Measurements from ENCODE around the gene CBFA2T2.
"Not testable (repeated sequence)": the region's sequence is repeated elsewhere in the genome, so short reads cannot be mapped to it uniquely, and the experiment has no call there.

CBFA2T2 gene

DNA sequence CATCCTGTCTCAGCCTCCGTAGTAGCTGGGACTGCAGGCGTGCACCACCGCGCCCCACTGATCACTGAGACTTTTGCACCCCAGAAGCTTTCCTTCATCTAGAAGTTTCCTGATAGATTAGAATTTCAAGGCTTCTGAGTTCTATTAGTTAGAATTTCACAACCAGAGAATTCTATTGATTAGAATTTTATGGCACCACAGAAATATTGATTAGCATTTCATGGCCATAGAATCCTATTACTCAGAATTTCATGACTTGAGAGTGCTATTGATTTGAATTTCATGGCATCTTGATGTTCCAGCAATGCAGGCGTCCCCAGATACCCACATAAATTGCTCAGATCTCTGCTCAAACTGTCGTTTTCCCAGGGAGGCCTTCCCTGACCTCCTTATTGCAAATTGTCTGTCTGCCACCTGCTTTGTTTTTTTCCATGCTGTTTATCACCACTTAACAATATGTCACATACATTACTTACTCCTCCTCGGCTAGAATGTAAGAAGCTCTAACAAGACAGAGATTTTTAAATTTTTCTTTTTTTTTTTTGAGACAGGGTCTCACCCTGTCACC is 16.9 kb upstream of the CBFA2T2 start:
- DNase-seq = no peak

DNA sequence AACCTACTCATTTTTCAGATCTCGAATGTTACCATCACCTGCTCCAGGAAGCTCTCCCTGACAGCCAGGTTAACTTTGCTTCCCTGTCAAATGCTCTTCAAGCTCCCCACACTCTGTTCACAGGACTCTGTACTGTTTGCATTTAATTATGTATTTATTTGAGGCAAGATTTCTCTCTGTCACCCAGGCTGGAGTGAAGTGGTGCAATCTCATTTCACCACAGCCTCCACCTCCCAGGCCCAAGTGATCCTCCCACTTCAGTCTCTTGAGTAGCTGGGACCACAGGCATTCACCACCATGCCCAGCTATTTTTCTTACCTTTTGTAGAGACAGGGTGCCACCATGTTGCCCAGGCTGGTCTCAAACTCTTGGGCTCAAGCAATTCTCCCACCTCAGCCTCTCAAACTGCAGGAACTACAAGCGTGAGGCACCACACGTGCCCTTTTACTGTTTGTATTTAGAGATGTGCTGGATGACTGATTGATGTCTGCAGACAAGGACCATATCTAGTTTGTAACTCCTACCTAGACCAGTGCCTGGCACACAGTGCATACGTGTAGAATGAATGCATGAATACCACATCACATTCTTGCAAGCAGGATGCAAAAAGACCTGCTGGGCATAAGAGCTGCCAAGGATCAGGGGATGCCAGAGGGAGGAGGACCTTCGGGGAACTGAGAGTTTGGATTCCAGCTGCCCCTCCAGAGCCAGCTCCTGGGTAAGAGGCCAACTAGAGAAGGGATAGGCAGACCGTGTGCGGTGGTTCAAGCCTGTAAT is 15.6 kb upstream of the CBFA2T2 start:
- no peak for DNase-seq

DNA sequence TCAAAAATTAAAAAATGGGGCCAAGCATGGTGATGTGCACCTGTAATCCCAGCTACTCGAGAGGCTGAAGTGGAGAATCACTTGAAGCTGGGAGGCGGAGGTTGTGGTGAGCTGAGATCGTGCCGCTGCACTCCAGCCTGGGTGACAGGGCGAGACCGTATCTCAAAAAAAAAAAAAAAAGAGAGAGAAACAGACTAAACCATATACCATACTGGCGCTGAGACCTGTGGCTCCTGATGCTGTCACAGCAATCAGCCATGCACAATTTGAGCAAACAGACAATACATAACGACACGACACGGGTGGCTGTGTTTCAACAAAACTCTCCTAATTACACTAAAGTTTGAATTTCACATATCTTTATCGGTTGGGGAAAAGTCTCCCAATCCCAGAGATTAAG is 14.9 kb upstream of the CBFA2T2 start:
- no peak for DNase-seq

DNA sequence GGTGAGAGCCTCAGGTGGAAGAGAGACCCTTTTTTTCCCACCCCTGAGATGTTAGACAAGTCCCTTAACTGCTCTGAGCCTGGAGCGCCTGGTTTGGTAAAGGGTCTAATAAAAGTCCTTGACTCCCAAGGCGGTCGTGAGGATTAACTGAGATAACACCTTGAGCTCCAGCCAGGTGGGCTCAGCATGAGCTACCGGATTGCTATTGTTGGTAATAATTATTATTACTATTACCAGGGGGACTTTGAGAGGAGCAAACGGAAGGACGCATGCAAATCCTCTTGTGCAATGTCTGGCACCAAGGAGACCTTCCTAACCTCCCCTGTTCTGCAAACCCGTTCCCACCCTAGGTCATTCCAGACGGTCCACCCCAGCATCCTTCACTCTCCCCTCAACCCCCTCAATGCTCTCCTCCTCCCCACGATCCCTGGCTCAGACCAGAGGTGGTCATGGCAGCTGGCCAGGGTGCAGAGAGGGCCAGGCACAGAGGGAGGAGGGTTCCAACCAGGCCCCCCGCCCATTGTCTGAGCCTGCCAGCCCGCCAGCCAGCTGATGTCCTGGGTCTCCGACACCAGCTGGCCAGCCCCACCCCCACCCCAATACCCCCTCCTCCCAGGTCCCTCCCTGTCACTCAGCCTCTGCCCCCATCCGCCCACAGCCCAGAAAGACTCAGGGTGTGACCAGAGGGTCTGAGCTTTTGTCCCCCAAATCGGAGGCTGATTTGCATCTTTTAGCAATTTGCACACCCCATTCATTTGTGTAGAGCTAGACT is 14.3 kb upstream of the CBFA2T2 start:
- DNase-seq = no peak

DNA sequence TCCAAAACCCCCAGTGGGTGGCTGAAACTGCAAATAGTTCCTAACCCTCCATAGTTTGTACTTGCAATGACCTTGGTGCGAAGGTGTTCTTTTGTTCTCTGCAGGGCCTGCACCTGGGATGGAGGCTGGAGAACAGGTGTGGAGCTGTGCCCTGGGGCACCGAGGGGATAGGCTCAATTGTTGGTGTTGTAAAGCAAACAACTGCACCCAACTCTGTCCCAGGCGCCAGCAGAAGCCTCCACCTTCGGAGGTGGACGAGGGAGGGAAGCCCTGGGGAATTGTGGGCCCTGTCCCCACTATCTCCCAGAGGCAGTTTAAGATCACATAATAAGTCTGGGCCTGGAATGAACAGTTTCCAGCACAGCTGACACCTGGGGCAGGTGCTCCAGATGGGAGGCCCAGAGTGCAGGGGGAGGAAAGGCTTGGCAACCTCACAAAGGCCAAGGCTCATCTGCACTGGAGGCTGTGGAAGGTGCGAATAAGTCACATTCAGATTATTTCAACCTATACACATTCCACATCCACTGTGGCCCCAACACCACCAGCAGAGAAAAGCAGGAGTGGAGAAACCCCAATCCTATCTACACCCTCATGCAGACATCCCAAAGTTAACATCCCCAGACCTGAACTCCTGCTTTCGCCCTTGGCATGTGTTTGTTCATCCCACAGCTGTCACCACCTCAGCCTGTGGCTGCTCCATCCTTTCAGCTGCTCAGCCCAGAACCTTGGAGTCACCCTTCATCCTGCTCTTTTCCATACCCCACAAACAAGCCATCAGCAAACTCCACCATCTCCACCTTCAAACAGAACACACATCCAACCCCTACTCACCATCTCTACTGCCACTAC is 12.3 kb upstream of the CBFA2T2 start:
- DNase-seq = peak; percentile 80 to 93

DNA sequence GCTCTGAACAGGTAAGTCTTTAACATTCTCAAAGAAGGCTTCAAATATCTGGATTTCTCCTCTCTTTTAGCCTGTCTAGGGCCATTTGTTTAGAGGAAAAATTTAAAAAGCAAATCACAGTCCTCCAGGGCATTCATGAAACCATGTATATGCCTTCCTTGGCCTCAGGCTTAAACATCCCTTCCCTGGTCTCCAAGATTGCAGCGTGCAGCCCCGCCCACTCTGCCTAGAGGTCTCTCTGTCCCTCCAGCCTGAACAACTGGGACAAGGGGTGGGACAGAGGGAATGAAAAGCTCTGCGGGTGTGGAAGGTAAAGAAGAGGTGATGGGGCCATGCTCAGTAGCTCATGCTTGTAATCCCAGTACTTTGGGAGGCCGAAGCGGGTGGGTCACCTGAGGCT is 9.8 kb upstream of the CBFA2T2 start:
- no peak for DNase-seq

DNA sequence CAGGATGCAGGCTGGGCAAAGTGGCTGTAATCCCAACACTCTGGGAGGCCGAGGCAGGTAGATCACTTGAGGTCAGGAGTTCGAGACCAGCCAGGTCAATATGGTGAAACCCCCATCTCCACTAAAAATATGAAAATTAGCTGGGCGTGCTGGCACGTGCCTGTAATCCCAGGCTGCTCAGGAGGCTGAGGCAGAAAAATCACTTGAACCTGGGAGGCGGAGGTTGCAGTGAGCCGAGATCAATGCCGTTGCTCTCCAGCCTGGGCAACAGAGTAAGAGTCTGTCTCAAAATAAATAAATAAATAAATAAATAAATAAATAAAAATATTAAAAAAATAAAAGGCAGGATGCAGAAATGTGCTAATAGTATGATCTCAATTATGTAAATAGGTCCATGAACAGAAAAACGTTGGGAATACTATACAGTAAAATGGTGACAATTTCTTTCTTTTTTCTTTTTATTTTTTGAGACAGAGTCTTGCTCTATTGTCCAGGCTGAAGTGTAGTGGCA is 8.4 kb upstream of the CBFA2T2 start:
- DNase-seq = no peak

DNA sequence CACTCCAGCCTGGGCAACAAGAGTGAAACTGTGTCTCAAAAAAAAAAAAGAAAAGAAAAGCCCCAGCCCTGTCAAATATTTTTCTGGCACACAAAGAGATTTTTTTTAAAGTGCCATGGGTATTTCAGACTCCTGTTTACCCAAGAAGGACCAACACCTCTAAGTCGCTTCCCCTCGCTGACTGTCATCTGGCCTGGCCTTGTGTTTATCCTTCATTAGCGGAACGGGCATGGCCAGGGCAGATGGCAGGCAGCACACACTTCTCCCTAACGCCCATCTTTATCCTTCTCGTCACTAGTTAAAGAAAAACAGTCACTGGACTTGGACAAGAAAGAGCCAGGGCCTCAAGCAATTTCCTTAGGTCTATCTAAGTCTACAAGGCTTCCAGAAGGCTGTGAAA is 7.3 kb upstream of the CBFA2T2 start:
- no peak for DNase-seq

DNA sequence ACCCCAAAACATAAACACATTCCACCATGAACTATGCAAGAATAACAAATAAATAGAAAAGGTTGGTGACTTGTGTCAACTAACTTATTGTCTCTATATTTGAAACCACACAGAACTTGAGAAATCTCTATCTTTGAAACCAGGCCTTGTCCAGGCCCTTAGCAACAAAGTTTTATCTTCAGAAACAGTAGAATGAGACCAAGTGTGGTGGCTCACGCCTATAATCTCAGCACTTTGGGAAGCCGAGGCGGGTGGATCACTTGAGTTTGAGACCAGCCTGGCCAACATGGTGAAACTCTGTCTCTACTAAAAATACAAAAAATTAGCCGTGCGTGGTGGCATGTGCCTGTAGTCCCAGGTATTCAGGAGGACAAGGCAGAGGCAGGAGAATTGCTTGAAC is 6.7 kb upstream of the CBFA2T2 start:
- not testable (repeated sequence) for DNase-seq

DNA sequence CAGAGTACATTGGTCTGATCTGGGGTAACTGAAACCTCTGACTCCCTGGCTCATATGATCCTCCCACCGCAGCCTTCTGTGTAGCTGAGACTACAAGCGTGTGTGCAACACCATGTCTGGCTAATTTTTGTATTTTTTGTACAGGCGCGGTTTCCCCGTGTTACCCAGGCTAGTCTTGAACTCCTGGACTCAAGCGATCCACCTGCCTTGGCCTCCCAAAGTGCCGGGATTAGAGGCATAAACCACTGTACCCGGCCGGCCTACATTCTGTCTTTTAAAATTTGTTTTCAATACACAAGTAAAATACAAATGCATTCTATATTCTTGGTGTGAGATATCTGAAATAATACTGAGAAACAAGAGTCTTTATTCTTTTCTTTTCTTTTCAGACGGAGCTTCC is 1.7 kb upstream of the CBFA2T2 start:
- DNase-seq = no peak

DNA sequence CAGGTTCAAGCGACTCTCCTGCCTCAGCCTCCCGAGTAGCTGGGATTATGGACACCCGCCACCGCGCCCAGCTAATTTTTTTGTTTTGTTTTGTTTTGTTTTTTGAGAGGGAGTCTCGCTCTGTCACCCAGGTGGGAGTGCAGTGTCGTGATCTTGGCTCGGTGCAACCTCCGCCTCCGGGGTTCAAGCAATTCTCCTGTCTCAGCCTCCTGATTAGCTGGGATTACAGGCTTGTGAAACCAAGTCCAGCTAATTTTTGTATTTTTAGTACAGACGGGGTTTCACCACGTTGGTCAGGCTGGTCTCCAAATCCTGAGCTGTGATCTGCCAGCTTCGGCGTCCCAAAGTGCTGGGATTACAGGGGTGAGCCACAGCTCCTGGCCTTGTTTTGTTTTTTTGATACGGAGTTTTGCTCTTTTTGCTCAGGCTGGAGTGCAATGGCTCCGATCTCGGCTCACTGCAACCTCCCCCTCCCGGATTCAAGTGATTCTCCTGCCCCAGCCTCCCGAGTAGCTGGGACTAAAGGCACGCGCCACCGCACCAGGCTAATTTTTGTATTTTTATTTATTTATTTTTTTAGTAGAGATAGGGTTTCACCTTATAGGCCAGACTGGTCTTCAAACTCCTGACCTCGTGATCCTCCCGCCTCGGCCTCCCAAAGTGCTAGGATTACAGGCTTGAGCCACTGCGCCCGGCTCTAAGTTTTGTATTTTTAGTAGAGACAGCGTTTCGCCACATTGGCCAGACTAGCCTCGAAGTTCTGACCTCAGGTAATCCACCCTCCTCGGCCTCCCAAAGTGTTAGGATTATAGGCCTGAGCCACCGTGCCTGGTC is 1.0 kb upstream of the CBFA2T2 start:
- not testable (repeated sequence) for DNase-seq

DNA sequence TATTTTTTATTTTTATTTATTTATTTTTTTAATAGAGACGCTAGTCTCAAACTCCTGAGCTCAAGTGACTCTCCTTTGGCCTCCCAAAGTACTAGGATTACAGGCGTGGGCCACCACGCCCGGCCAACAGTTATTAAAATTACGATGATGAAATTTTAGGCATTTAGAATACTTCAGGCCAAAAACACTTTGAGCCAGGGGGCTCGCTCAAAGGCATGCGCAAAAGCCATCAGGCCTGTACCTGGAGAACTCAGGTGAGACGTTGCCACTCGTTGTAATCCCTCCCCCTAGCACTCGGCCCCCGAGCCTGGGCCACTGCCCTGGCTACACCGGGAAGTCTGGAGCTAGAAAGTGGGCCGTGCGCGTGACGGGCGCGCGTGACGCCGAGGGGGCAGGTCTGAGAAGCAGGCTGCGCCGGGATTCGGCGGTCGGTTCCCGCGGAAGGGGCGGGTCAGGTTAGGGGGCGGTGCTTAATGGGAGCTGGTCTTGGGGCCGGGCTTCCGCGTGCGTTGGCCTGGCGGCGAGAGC is 337 bp upstream of the CBFA2T2 start:
- DNase-seq = peak; percentile 89 to 94

DNA sequence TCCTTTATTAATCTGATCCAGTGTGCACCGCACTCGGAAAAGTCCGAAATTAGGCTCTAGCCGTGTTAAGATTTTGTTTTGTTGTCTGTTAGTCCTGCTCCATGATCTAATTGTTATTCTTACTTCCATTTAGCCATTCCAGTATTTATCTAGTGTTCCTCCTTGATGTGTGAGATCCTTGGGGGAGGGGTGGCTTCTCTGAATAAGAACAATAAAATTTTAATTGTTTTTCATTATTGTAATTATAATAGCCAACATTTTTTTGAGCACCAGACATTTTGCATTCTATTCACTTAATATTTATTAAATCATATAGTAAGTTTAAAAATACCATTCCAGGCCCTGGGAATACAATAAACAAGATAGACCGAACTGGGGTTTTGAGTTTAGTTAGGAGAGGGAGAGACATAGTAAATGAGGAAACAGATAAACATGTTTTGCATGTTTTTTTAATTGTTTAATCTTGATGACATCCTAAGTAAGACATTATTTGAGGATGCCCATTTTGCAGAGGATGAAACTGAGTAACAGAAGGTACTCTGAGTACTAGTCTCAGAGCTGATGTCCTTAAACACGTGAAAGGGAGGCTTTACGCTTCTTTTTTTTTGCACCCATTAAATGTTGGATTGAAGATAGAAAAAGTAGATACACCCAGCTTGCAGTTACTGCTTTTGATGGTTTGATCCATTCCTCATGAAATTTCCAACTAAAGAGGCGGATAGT is 1.2 kb downstream of the CBFA2T2 start:
- no peak for DNase-seq

DNA sequence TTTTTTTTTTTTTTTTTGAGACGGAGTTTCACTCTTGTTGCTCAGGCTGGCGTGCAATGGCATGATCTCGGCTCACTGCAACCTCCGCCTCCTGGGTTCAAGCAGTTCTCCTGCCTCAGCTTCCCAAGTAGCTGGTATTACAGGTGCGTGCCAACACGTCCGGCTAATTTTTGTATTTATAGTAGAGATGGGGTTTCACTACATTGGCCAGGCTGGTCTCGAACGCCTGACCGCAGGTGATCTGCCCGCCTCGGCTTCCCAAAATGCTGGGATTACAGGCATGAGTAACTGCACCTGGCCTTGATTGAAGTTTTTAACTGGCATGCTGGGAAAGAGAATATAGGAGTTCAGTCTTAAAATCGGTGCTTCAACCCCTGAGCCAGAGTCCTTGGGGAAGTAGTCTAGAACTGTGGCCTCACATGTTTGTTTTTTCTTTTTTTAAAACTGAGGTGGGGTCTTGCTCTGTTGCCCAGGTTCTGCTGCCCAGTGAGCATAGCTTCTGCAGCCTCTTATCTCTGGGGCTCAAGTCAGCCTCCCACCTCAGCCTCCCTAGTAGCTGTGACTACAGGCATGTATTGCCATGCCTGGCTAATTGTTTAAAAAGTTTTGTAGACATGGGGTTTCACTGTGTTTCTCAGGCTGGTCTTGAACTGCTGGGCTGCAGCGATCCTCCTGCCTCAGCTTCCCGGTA is 3.3 kb downstream of the CBFA2T2 start:
- no peak for DNase-seq

DNA sequence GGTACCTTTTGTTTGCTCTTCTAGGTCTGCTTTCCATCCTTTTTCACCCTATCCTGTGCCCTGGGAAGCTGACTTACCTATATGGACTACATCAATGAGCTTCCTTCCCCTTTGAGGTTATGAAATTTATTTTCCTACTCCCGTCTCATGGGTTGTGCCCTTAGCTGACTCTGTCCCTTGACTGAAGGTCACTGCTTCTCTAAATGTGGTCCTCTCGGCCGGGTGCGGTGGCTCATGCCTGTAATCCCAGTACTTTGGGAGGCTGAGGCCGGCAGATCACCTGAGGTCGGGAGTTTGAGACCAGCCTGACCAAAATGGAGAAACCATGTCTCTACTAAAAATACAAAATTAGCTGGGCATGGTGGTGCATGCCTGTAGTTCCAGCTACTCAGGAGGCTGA is 6.9 kb downstream of the CBFA2T2 start:
- DNase-seq = not testable (repeated sequence)

DNA sequence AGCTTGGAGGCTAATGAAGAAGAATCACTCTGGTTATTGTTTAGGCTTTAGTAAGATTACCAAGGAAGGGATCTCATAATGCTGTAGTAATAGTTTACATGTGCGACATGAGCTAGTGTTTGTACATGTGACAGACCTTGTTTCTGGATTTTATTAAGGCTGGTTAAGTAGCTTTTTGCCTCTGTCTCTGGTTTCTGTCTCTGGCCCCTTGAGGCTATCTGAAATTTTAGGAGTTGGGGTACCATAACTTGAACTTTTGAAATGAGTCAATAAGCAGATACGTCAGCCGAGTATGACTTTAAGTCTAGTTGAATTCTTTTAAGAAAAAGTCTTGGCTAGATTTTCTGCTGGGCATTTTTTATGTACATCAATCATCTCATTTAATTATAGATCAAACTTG is 9.5 kb downstream of the CBFA2T2 start:
- DNase-seq = no peak

DNA sequence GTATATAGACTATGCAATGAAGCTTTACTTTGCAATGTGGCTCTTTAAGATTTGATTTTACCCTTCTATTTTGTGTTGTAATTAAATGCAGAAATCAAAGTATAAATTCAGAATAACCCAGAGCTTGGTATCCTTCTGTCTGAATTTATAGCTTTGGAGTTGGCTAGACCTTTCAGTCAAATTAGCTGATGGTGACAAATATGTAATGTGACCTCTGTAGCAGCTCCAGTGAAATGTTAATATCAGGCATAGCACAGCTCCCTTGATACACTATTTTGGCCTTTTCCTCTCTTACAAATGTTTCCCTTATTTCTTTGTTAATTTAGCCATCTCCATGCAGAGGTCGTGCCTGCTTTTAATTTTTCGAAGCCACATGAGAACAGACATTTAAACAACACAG is 11.1 kb downstream of the CBFA2T2 start:
- DNase-seq = no peak

DNA sequence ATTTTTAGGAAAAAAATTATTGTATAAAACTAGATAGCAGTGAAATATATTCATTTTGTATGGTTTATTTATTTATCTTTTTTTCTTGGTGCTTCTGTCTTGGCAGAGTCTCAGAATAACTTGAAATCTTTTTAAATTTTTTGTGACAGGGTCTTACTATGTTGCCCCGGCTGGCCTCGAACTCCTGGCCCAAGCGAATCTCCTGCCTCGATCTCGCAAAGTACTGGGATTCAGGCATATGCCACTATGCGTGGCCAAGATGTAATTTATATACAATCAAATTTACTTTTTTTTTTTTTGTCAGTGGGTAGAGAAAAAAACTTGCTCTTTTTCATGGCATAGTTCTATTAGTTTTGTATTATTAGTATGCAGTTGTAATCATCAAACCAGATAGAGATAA is 13.7 kb downstream of the CBFA2T2 start:
- no peak for DNase-seq

DNA sequence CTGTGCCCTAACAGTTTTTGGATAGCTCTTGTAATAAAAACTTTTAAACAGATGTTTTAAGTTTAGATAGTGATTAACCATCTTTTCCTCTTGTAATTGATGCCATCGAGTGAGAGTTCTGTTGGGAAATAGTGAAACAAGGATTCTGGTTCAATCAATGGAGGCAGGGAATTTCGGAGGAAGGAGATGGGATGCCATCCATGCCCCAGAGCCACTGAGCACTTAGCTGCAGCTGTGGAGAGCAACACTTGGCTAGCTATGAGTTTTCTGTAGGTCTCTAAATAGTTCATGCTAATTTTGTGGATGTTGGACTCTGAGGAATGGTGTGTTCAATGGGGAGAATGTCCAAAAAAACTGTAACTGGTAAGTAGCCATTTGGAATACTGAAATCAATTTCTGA is 16.7 kb downstream of the CBFA2T2 start:
- DNase-seq = no peak

DNA sequence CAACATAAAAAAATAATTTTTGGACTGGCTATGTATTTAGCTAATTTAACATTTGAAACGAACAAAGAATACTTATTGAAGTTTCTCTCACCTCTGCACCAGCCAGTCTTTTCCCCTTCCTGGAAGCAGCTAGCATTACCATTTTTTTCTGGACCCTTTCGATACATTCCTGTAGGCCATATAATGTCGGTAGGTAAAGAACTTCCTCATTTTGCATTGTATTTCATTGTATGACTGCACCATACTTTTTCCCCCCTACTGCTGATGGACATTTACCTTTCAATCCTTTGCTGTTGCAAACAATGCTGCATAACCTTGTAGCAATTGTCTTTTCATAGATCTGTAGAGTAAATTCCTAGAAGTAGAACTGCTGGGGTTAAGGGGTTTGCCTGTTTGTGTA is 17.6 kb downstream of the CBFA2T2 start:
- DNase-seq = no peak
